NCI-H2171 treated with DMSO at 0.1 percent for 48 hours (cell line): ENCODE data around the gene CAPN1.
"Not testable (repeated sequence)": the region's sequence is repeated elsewhere in the genome, so short reads cannot be mapped to it uniquely, and the experiment has no call there.

Experiments used
- DNase-seq: peaks from one replicate; lab custom pipeline; 2025; lab: John Stamatoyannopoulos, UW

CAPN1 gene

DNA sequence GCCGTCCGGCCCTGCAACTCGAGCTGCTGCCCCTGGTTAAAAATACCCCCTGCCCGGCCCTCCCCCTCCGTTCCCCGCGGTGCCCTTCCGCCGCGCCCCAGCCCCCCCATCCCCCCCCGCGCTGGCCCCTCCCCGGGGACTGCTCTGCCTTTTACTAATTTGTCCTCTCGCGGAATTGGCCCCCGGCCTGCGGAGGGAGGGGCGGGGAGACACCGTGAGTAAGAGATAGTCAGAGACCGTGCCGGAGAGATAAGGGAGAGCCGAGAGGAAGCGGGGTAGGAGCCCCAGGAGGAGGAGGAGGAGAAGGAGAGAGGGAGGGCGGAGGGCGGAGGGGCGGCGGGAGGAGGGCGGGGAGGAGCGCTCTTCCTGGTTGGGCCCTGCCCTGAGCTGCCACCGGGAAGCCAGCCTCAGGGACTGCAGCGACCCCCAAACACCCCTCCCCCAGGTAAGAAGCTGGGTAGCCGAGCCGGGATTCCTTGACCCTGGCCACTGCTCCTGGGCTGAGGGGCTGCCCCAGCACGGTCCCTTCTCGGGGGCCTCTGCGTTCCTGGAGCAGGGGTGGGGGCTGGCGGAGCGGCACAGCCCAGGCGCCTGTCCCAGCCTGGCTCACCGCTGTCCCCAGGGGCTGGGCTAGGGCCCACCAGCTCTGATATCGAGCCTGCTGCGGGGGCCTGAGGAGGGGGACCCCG is at the start of gene CAPN1:
TSS of gene CAPN1 (plus strand) at position 360 of the 689 bp plus-strand sequence. CDS start 774 bp downstream, outside the sequence.
- peak; percentile 76 for DNase-seq

DNA sequence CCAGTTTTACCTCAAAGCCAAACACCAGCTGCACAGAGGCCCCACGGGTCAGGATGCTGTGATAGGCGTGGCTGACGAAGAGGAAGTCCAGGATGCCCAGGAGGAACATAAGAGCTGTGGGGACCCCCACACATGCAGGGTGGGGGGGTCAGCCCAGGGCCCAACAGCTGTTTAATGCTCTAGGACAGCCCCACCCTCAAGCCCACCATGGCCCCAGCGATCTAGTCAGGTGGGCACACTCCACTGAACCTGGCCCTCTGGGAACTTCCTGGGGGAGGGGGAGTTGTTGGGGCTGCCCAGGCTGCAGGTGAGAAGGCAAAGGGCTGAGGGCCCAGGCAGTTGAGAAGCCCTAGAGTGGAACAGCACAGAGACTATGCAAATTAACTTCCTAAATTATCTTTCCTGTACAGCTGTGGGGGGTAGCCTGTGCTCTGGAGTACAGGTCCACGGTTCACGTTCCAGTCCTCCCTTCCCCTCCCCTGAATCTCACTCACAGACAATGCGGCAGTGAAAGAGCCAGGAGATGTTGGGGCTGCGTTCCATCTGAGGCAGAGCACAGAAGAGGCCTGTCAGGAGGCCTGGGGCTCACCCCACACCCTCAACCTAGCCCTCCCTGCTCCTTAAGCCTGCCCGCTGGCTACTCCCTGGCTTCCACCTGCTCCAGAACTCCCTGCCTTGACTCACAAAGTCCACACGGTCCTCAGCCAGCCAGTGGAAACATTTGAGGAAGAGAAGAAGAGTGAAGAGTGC is 49.3 kb upstream of the CAPN1 start:
- no peak for DNase-seq

DNA sequence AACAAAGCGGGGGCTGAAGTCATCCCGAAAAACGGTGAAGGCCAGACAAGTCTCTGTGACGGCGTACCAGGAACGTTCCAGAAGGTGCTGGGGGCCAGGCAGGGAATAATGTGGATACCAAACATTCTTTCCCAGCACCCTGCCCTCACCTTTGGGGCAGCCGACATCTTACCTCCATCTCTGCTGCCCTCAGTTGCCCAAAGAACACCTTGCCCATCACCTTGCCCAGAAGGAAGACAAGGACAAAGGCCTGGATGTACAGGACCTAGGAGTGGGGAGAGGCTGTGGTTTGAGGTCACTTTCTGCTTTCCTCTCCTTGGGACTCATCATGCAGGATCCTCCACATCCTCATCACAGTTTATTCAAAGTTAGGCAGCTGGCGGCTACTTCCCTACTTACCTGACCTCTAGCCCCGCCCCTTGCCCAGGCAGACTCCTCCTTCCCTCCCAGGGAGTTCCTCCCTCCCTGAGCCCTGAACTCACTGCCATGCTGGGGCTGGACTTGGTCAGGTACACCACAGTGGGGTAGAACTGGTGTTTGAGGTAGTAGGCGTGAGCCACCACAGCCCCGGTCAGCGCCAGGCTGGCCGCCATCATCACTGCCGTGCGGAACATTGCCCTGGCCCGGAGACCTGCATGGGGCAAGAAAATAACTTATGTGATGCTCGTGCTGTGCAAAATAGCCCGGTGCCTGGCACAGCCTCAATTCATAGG is 48.6 kb upstream of the CAPN1 start:
- no peak for DNase-seq

GRCh38 chr11:65133724-65134123 is 48.0 kb upstream of the CAPN1 start:
- DNase-seq, result no peak

DNA sequence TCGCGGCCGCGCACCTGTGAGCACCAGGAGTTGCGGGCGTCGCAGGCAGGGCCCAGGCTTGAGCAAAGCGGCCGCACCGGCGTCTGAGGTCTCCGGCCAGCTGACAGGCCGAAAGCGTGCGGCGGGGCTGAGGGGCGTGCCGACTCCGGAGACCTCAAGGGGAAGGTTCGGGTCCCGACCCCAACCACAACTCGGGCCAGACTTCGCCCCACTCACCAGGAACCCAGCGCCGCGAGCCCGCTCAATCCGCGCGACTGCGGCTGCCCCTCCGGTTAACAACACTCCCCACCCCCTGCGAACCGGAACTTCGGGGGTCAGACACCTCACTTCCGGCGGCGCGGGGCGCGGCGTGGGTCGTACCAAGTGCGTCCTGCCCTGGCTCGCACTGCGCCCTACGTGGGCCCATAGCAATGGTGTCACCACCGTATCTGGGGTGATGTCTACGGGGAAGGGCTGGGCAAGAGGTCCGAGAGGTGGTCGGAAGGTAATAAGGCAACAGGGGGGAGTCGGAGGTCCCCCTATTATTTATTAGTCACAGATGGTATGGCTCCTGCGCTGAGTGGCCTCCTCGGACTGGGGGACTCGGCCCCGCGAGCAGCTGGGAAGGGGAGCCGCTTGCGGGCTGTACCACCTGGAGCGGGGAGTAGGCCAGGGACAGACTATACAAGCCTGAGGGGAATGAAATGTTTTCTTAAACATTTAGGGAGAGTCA is 47.3 kb upstream of the CAPN1 start, which contains the start of gene SYVN1:
TSS of gene SYVN1 (minus strand) at position 280 of the 712 bp plus-strand sequence. CDS start 918 bp downstream, outside the sequence.
- peak; percentile 92 for DNase-seq

- DNase-seq, result peak; percentile 97
These were observed 46.6 kb upstream of the CAPN1 start for GRCh38 chr11:65134952-65135632.

- DNase-seq, result no peak
These were observed 46.0 kb upstream of the CAPN1 start for GRCh38 chr11:65135633-65136145.

- no peak for DNase-seq
These were observed 45.1 kb upstream of the CAPN1 start for GRCh38 chr11:65136515-65137096.

- DNase-seq, result no peak
These were observed 39.7 kb upstream of the CAPN1 start for GRCh38 chr11:65141896-65142494.

DNA sequence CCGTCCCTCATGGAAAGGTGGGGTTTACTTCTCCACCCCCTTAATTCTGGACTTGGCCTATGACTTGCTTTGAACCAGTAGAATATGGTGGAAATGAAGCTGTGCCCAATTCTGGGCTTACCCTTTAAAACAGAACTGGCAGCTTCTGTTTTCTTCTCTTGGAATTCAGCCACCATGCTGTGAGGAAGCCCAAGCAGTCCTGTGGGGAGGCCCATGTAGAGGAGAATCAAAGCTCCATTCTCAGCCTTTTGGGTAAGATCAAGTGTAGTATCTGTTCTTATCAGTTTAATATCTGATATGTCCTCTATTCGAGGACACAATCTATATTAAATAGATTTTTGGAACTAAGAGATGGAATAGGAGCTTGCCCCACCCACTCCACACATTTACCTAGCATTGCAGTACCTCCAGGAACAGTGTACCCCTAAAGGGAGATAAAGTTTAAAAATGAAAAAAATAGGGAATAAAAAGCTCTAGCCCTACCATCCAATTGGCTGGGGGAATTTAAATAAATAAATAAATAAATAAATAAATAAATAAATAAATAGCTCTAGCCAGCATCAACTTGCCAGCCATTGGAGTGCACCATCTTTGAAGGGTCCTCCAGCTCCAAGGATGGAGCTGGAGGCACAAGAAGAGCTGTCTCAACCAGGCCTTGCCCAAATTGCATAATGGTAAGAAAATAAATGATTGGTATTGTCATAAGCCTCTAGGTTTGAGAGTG is 34.2 kb upstream of the CAPN1 start:
- DNase-seq, result no peak

DNA sequence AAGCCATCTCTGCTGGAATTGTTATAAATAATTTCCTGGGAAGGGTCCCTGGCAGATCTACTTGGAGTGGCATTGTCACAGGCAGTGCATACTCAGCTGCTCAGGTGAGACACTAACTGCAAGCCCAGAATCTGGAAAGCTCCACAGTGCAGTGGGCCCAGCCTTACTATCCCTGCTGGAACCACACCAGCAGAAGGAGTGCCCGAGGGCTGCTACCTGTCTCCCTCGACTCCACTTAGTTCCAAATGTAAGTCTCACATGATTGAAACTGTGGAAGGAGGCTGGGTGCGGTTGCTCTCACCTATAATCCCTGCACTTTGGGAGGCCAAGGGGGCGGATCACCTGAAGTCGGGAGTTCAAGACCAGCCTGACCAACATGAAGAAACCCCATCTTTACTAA is 33.1 kb upstream of the CAPN1 start:
- DNase-seq, result peak; percentile 80

GRCh38 chr11:65150131-65150508 is 31.6 kb upstream of the CAPN1 start:
- not testable (repeated sequence) for DNase-seq

- DNase-seq, result peak; percentile 78
These were observed 31.0 kb upstream of the CAPN1 start for GRCh38 chr11:65150509-65151299.

DNA sequence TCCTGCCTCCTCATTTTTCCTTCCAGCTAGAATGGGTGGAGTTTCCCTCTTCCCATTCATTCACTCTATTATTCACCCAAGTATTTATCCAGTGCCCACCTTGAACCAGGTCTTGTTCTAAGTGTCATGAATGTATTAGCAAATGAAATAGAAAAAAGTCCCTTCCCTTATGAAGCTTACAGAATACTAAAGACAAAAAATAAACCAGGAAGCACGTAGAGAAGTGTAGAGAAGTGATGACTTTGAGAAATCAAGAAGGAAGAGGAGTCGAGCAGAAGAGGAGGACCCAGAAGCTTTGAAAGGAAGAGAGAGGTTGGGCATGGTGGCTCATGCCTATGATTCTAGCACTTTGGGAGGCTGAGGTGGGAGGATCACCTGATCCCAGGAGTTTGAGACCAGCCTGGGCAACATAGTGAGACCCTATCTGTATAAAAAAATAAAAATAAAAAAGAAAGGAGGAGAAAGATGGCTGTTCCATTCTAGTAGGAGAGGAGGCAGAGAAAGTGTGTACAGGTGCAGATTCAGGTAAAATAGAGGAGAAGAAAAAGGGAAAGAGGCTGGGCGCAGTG is 30.3 kb upstream of the CAPN1 start:
- no peak for DNase-seq

- DNase-seq, result no peak
These were observed 29.6 kb upstream of the CAPN1 start for GRCh38 chr11:65152122-65152521.

GRCh38 chr11:65156256-65156655 is 25.5 kb upstream of the CAPN1 start:
- no peak for DNase-seq

GRCh38 chr11:65156926-65157325 is 24.8 kb upstream of the CAPN1 start:
- no peak for DNase-seq

- no peak for DNase-seq
These were observed 24.4 kb upstream of the CAPN1 start for GRCh38 chr11:65157336-65157735.

DNA sequence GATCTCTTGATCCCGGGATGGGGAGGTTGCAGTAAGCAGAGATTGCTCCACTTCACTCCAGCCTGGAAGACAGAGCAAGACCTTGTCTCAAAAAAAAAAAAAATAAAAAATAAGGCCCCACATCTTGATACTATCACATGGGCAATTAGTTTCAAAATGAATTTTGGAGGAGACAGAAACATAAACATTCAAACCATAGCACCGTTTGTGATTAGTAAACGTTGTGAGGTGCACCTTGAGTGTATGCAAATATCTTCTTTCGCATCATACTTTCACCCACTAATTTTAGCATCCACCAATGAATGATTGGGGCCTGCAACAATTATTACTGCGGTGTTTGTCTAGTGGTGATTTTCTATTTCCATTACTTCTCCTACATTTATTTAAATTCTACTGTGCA is 22.7 kb upstream of the CAPN1 start:
- no peak for DNase-seq
